ENCODE measurements around the gene NLRC4.

The NLRC4 gene

DNA sequence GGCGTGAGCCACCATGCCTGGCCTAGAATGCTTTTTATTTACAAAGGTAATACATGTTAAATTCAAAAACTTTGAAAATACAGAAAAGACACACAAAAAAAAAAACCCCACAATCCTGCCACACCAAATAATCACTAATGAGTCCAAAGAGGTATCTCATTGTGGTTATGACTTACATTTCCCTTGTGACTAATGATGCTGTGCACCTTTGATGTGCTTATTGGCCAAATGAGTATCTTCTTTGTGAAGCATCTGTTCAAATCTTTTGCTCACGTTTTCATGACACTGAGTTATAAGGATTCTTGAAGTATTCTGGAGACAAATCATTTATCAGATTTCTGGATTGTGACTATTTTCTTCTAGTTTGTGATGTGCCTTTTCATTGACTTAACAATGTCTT lies 6.4 kb upstream of the NLRC4 start:
- TF ChIP-seq, protein P1, sequence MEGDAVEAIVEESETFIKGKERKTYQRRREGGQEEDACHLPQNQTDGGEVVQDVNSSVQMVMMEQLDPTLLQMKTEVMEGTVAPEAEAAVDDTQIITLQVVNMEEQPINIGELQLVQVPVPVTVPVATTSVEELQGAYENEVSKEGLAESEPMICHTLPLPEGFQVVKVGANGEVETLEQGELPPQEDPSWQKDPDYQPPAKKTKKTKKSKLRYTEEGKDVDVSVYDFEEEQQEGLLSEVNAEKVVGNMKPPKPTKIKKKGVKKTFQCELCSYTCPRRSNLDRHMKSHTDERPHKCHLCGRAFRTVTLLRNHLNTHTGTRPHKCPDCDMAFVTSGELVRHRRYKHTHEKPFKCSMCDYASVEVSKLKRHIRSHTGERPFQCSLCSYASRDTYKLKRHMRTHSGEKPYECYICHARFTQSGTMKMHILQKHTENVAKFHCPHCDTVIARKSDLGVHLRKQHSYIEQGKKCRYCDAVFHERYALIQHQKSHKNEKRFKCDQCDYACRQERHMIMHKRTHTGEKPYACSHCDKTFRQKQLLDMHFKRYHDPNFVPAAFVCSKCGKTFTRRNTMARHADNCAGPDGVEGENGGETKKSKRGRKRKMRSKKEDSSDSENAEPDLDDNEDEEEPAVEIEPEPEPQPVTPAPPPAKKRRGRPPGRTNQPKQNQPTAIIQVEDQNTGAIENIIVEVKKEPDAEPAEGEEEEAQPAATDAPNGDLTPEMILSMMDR (IDR thresholded peaks at IDR 0.05; ENCODE audit: control extremely low read depth, extremely low read depth, low read depth, missing control alignments), result no peak
- ChIA-PET POLR2A (no interaction called here), CTCF (no interaction called here)
- no peak for DNase-seq (ENCODE audit: extremely low spot score)

DNA sequence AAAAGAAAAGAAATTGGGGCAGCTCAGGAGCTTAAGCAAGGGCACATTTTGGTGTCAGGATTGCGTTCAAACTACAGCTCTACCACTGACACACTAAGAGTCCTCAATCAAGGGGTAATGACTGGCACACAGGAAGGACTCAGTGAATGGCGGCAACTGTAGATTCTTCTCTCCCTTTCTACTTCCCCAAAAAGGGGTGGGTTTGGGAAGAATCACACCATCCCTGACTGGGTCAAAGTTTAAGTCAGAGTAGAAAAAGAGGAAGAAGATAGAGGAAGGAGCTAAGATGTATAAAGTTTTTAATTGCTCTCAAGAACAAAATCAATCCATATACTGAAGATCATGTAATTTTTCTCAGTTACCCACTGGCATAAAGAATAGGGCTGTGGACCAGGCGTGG lies 2.6 kb downstream of the NLRC4 start:
- DNase-seq (ENCODE audit: extremely low spot score), result no peak
- ChIA-PET CTCF (interaction anchor here (1.0 kb wide), 1 partner anchor 15 kb away, joined by 3 read pairs; no protein-coding TSS in a partner anchor), POLR2A (interaction anchor here (0.6 kb wide), 1 partner anchor 19 kb away, joined by 3 read pairs; no protein-coding TSS in a partner anchor)
- TF ChIP-seq, protein P1 (IDR thresholded peaks at IDR 0.05; ENCODE audit: control extremely low read depth, extremely low read depth, low read depth, missing control alignments), result no peak

DNA sequence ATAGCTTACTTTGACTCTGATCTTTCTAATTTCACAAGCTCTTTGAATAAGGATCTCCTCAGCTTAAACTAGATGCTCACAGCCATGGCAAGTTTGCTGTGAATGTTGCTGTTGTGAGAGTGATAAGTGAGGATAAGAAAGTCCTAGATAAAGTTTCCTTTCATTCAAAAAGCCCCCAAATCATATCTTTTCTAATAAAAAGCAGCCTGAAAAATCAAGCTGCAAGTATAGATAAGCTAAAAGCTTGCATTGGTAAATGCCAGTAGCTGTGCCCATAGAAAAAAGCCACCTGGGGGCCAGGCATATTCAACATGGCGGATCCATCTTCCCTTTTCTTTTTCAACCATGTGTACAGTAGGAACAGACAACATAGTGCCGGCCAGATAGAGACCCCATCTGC lies 4.3 kb downstream of the NLRC4 start:
- TF ChIP-seq, protein P1 (IDR thresholded peaks at IDR 0.05; ENCODE audit: control extremely low read depth, extremely low read depth, low read depth, missing control alignments), result no peak
- CTCF ChIA-PET, result no interaction called here

GRCh38 chr2:32258242-32258641 lies 6.4 kb downstream of the NLRC4 start:
- ChIA-PET POLR2A (no interaction called here), CTCF (no interaction called here)
- TF ChIP-seq, protein P1 (IDR thresholded peaks at IDR 0.05; ENCODE audit: control extremely low read depth, extremely low read depth, low read depth, missing control alignments), result no peak
- no peak for DNase-seq (ENCODE audit: extremely low spot score)

More for the DNA sequence above, 4.3 kb downstream of the NLRC4 start:
- POLR2A ChIA-PET, result no interaction called here
- no peak for DNase-seq (ENCODE audit: extremely low spot score)

GRCh38 chr2:32250290-32250689 lies 14.4 kb downstream of the NLRC4 start:
- DNase-seq (ENCODE audit: extremely low spot score), result no peak
- ChIA-PET CTCF (interaction anchor here (2.0 kb wide), 1 partner anchor 27 kb away, joined by 5 read pairs; no protein-coding TSS in a partner anchor), POLR2A (no interaction called here)
- TF ChIP-seq, protein P1 (IDR thresholded peaks at IDR 0.05; ENCODE audit: control extremely low read depth, extremely low read depth, low read depth, missing control alignments), result no peak

DNA sequence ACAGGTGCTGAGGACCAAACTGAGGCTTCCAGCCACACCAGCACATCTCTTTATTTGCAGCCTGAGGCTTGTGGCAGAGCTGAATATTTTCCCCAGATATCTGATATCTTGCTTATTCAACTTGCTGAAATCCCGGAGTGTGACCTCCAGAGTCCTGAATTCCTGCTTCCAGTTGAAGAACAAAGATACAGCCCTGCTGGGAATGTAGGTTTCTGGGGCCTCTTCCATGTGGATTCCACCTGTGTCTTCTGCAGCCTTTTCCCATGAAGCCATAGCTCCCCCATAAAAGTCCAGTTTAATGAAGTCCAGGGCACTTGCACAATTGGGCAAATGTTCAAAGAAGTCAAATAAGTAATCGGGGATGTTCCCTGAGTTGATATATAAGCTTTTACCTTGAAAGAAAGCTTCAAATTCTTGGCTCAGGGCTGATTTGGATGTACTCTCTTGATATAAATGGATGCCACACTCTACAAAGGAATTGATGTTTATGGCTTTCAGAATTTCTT lies 14.9 kb downstream of the NLRC4 start:
- TF ChIP-seq, protein P1 (IDR thresholded peaks at IDR 0.05; ENCODE audit: control extremely low read depth, extremely low read depth, low read depth, missing control alignments), result no peak
- POLR2A ChIA-PET, result no interaction called here

More for the DNA sequence above, 14.9 kb downstream of the NLRC4 start:
- DNase-seq (ENCODE audit: extremely low spot score), result no peak
- CTCF ChIA-PET, result interaction anchor here (2.0 kb wide), 1 partner anchor 26 kb away, joined by 5 read pairs; no protein-coding TSS in a partner anchor
